Stimulated activated CD8-positive, alpha-beta memory T cell treated with anti-CD3 and anti-CD28 coated beads, Interleukin-4, amount 100 ng/mL, for 1 hour (primary cell): ENCODE measurements around the gene RNGTT.
"Not testable (repeated sequence)": the region's sequence is repeated elsewhere in the genome, so short reads cannot be mapped to it uniquely, and the experiment has no call there.

Experiments used
- DNase-seq, 2 donors: peaks; one replicate each; pipeline ENCODE4 v3.0.0-alpha.2; 2020; ENCODE audit warnings: low read depth in 2 of 2, low spot score in 1 of 2

Gene RNGTT

GRCh38 chr6:88823998-88824397, 139.4 kb downstream of the RNGTT start:
- DNase-seq = no peak

- DNase-seq = no peak
These were observed 147.9 kb downstream of the RNGTT start for GRCh38 chr6:88815491-88815890.

DNA sequence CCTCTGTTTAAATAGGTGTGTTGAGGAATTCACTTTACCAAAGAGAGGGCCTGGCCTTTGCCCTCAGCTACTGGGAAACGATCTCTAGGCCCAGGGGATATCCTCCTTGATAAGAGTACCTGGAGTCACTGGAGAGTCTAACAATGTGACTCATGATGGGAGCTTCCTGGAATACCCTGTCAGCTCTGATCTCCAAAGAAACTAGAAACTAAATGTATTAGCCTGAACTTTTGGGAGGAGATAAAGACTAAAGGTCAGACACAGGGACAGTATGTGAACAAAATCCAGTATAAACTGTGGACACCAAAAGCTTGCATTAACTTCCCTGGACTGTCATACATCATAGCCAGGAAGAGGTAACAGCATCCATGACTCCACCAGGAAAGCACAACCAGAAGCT, 148.5 kb downstream of the RNGTT start:
- no peak for DNase-seq

- DNase-seq = no peak
These were observed 150.4 kb downstream of the RNGTT start for GRCh38 chr6:88813045-88813444.

GRCh38 chr6:88810701-88811100, 152.7 kb downstream of the RNGTT start:
- DNase-seq = no peak

GRCh38 chr6:88810089-88810488, 153.3 kb downstream of the RNGTT start:
- DNase-seq = no peak

DNA sequence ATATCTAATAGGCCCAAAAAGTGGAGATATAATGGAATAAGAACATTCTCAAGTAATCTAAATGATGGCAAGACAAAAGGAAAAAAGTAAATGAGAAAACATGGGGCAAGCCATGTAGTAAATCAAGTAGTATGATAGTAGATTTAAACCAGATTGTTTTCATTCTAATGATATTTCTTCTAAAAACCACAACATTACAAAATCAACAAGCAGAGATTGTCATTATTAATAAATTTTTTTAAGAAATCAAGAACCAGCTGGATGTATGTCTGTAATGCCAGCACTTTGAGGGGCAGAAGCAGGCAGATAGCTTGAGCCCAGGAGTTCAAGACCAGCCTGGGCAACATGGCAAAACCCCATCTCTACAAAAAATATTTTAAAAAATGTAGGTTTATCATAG, 155.0 kb downstream of the RNGTT start:
- no peak for DNase-seq

DNA sequence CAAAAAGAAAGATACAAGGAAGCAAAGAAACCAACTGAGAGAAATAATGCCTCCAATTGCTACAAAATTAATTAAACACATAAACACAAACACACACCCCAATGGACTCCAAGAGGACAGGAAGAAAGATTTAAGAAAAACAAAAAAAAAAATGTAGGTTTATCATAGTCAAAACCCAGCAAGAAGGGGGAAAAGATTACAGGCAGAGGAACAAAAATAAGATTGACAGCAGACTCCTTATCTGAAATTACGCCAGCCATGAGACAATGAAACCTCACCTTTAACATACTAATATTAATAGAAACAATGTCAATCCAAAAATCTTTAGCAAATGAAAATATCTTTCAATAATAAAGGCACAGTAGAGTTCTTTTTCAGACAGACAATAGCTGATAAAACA, 155.8 kb downstream of the RNGTT start:
- DNase-seq = no peak

DNA sequence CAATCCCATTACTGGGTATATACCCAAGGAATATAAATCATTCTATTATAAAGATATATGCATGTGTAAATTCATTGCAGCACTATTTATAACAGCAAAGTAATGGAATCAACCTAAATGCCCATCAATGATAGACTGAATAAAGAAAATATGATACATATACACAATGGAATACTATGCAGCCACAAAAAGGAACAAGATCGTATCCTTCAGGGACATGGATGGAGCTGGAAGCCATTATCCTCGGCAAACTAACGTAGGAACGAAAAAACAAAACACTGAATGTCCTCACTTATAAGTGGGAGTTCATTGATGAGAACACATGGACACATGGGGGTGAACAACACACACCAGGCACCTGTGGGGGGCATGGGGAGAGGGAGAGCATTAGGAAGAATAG, 156.7 kb downstream of the RNGTT start:
- DNase-seq = no peak

GRCh38 chr6:88804701-88805100, 158.7 kb downstream of the RNGTT start:
- no peak for DNase-seq

DNA sequence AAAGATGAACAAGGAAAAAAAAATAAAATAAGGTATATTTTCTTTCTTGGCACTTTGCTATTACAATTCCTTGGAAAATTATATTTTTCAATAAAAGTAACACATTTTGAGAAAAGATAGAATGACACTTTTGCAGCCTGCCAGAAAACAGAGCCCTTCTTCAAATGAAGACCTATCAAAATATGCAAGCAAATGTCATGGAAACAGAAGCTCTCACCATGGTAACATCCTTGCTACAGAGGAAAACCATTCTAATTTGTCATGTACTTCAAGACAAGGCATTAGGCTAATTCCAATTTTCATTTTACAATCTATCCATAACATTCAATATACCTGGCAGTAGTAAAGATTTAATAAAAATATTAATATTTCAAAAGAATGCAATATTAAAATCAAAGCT, 177.9 kb downstream of the RNGTT start:
- DNase-seq = no peak

DNA sequence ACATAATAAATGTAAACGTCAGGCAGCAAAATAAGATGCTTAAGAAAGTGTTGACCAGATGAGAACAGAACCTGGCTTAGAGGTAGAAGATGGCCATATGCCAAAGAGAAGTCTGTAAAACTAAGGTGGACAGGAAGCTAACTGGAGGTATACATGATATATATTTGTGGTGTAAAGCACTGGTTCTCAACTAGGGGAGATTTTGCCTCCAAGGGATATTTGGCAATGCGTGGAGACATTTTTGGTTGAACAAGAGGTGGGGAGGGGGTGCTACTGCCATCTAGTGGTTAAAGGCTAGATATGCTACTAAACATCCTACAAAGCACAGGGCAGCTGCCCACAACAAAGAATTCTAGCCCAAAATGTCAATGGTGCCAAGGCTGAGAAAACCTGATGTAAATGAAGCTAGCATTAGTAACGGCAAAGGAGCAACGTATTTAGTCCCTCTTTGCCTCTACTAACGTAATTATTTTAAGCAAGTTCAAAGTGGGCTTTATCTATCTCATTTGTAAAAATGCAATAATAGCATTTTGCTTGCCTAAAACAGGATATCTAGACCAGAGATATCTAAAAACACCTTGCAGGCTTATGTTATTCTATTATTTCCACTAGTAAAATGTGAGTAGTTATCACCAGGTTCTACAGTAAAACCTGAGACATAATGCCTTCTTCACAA, 182.6 kb downstream of the RNGTT start:
- DNase-seq = peak; percentile 17 to 25

GRCh38 chr6:88775866-88776571, 187.4 kb downstream of the RNGTT start:
- no peak for DNase-seq

- DNase-seq = not testable (repeated sequence)
These were observed 195.3 kb downstream of the RNGTT start for GRCh38 chr6:88768114-88768513.

DNA sequence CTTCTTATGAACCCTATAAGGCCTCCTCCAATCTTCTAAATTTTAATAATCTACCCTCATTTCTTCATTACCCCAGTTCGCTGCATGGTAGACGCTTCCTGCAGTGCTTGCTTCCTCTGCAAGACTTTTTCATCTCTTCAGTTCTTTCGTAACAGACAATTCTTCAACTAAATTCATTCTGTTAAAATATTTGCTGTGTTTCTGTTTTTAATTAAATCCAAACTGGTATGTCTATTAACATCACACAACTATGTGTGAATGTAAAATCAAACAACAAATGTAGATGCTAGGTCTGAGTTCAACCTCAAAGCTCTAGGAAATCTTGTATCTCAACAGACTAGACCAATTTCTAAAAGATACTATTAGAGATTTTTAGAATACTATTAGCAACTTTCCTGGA, 199.3 kb downstream of the RNGTT start:
- DNase-seq = no peak

DNA sequence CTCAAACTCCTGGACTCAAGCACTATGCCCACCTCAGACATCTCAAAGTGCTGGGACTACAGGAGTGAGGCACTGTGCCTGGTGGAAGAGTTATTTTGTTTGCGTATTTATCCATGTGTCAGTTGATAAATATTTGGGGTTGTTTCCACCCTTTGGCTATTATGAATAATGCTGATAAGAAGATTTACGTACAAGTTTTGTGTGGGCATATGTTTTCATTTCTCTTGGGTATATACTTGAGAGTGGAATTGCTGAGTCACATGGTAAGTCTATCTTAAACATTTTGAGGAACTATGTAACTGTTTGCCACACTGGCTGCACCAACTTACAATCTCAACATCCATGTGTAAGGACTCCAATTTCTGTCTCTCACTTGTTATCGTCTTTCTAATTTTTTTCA, 200.3 kb downstream of the RNGTT start:
- no peak for DNase-seq

- DNase-seq = no peak
These were observed 202.0 kb downstream of the RNGTT start for GRCh38 chr6:88761237-88762031.

DNA sequence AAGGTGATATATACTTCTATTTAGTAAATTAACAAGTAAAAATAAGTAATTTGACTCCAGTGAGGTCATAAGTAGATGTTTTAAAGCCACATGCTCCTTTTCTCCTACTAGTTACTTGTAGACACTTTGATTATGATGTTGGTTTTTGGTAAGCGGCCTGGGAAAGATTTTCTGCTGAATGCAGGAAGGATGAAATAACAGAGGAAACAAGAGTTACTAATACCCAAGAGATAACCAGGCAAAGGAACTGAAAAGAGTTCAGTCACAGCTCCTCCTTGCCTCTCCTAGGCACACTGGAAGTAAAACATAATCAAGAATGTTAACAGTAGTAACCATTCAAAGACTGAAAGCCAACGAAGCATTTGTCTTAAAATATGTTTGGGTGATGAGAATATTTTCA, 203.3 kb downstream of the RNGTT start:
- no peak for DNase-seq

DNA sequence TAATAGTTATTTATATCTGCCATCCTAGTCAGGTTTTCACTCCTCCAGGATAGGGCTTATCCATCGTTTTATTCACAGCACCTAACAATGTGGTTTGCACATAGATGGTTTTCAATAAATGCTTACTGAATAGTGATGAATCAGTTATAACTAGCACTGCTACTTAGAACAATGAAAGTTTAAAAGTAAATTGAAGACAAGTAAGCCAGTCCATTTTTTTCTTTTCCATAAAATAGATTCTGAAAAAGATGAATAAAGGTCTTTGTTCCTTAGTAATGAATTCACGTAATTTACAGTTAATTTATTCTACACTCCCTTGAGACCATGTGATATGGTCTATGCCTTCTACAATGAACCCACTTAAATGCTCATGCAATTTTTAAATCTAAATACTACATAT, 212.5 kb downstream of the RNGTT start:
- DNase-seq = no peak

GRCh38 chr6:88749849-88750248, 213.6 kb downstream of the RNGTT start:
- DNase-seq = no peak

GRCh38 chr6:88748141-88748540, 215.3 kb downstream of the RNGTT start:
- DNase-seq = no peak

- no peak for DNase-seq
These were observed 221.5 kb downstream of the RNGTT start for GRCh38 chr6:88741939-88742338.
